Measurements from ENCODE around the gene FAM53A. TPM values are rescaled to one million over a fixed set of nuclear protein-coding genes. Genes with fewer than 3 reads are reported as not detected.
"Not testable (repeated sequence)": the region's sequence is repeated elsewhere in the genome, so short reads cannot be mapped to it uniquely, and the experiment has no call there.

The FAM53A gene
- polyA plus RNA-seq, 1 experiment, result 1.1 TPM

GRCh38 chr4:1643971-1644735 lies 40.0 kb downstream of the FAM53A start:
- H3K4me3 ChIP-seq (ENCODE audit: low read depth, low read length), result no peak overlapping the region
- CTCF ChIA-PET, result interaction anchor here (1.1 kb wide), 1 partner anchor 49 kb away, joined by 3 read pairs; no protein-coding TSS in a partner anchor
- no peak for DNase-seq (ENCODE audit: low read depth, low spot score)
- no peaks in the 10 kb centered on the region; the same call in 1 of the 2 replicates for H3K9me3 ChIP-seq (ENCODE audit: control insufficient read depth, insufficient read depth, low read length)
- POLR2A ChIA-PET, result no interaction called here
- TF ChIP-seq CTCF (IDR thresholded peaks at IDR 0.05; ENCODE audit: low read depth, low read length), result no peak
- no peaks in the 10 kb centered on the region for H3K27me3 ChIP-seq (ENCODE audit: control insufficient read depth, insufficient read depth, low read length)
- H3K27ac ChIP-seq (ENCODE audit: low read depth, low read length), result no peak overlapping the region

- Histone ChIP-seq H3K9me3 (ENCODE audit: control insufficient read depth, insufficient read depth, low read length) (no peaks in the 10 kb centered on the region; the same call in 1 of the 2 replicates), H3K27me3 (ENCODE audit: control insufficient read depth, insufficient read depth, low read length) (no peaks in the 10 kb centered on the region), H3K4me3 (ENCODE audit: low read depth, low read length) (no peak overlapping the region), H3K27ac (ENCODE audit: low read depth, low read length) (no peak overlapping the region)
- CTCF ChIA-PET, result no interaction called here
- TF ChIP-seq CTCF (IDR thresholded peaks at IDR 0.05; ENCODE audit: low read depth, low read length), result no peak
- POLR2A ChIA-PET, result no interaction called here
- no peak for DNase-seq (ENCODE audit: low read depth, low spot score)
Observed at GRCh38 chr4:1642196-1642951, 41.7 kb downstream of the FAM53A start.

GRCh38 chr4:1641671-1642070 lies 42.4 kb downstream of the FAM53A start:
- H3K4me3 ChIP-seq (ENCODE audit: low read depth, low read length), result no peak overlapping the region
- ChIA-PET CTCF (no interaction called here), POLR2A (no interaction called here)
- peaks cover under 1% of the 10 kb centered on the region; the same call in 1 of the 2 replicates for H3K9me3 ChIP-seq (ENCODE audit: control insufficient read depth, insufficient read depth, low read length)
- no peak for DNase-seq (ENCODE audit: low read depth, low spot score)
- no peak overlapping the region for H3K27ac ChIP-seq (ENCODE audit: low read depth, low read length)
- no peaks in the 10 kb centered on the region for H3K27me3 ChIP-seq (ENCODE audit: control insufficient read depth, insufficient read depth, low read length)
- TF ChIP-seq CTCF (IDR thresholded peaks at IDR 0.05; ENCODE audit: low read depth, low read length), result no peak

- POLR2A ChIA-PET; H3K27me3 ChIP-seq (ENCODE audit: control insufficient read depth, insufficient read depth, low read length); H3K9me3 ChIP-seq (ENCODE audit: control insufficient read depth, insufficient read depth, low read length); H3K27ac ChIP-seq (ENCODE audit: low read depth, low read length); CTCF ChIA-PET; DNase-seq (ENCODE audit: low read depth, low spot score); H3K4me3 ChIP-seq (ENCODE audit: low read depth, low read length): not testable (repeated sequence)
Observed at GRCh38 chr4:1640716-1641503, 43.2 kb downstream of the FAM53A start.

- no peak for DNase-seq (ENCODE audit: low read depth, low spot score)
- ChIA-PET CTCF (no interaction called here), POLR2A (no interaction called here)
- H3K27me3 ChIP-seq (ENCODE audit: control insufficient read depth, insufficient read depth, low read length), result no peaks in the 10 kb centered on the region
- TF ChIP-seq CTCF (IDR thresholded peaks at IDR 0.05; ENCODE audit: low read depth, low read length), result no peak
- H3K27ac ChIP-seq (ENCODE audit: low read depth, low read length), result no peak overlapping the region
- peaks cover 10% of the 10 kb centered on the region for H3K9me3 ChIP-seq (ENCODE audit: control insufficient read depth, insufficient read depth, low read length)
- H3K4me3 ChIP-seq (ENCODE audit: low read depth, low read length), result no peak overlapping the region
Observed at GRCh38 chr4:1640190-1640589, 43.9 kb downstream of the FAM53A start.
